ENCODE data around the gene SRL.

- TF ChIP-seq, protein P1, sequence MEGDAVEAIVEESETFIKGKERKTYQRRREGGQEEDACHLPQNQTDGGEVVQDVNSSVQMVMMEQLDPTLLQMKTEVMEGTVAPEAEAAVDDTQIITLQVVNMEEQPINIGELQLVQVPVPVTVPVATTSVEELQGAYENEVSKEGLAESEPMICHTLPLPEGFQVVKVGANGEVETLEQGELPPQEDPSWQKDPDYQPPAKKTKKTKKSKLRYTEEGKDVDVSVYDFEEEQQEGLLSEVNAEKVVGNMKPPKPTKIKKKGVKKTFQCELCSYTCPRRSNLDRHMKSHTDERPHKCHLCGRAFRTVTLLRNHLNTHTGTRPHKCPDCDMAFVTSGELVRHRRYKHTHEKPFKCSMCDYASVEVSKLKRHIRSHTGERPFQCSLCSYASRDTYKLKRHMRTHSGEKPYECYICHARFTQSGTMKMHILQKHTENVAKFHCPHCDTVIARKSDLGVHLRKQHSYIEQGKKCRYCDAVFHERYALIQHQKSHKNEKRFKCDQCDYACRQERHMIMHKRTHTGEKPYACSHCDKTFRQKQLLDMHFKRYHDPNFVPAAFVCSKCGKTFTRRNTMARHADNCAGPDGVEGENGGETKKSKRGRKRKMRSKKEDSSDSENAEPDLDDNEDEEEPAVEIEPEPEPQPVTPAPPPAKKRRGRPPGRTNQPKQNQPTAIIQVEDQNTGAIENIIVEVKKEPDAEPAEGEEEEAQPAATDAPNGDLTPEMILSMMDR (IDR thresholded peaks at IDR 0.05; ENCODE audit: low read length): no peak
- no peak for TF ChIP-seq EZH2phosphoT487 (IDR thresholded peaks at IDR 0.05; ENCODE audit: low read length)
- no peak for TF ChIP-seq EZH2 (optimal IDR thresholded peaks at IDR 0.05; ENCODE audit: low read depth, low read length)
Measured at GRCh38 chr16:4232541-4233386, 9.1 kb downstream of the SRL start.

All from MM.1S (cell line).